Occipital lobe (tissue), 2 donors: Measurements from ENCODE around the gene CACNA2D2. TPM values are rescaled to one million over a fixed set of nuclear protein-coding genes. Genes with fewer than 3 reads are reported as not detected.

Experiments
- DNase-seq: peaks from one replicate; lab custom pipeline; 2025; lab: John Stamatoyannopoulos, UW
- total RNA-seq: library from RNA; depleted of rRNA; stranded (reverse); fragments of >200 nt; gene quantifications from one replicate; pipeline ENCODE4 v1.2.3, GENCODE V29; 2014

Gene CACNA2D2
- total RNA-seq, 1 donor from 2014 or later: 2.2 TPM

- peak; percentile 23 for DNase-seq
Observed at GRCh38 chr3:50371133-50371685, 132.2 kb downstream of the CACNA2D2 start.

GRCh38 chr3:50370594-50370993 lies 132.8 kb downstream of the CACNA2D2 start:
- DNase-seq: peak; percentile 23

DNA sequence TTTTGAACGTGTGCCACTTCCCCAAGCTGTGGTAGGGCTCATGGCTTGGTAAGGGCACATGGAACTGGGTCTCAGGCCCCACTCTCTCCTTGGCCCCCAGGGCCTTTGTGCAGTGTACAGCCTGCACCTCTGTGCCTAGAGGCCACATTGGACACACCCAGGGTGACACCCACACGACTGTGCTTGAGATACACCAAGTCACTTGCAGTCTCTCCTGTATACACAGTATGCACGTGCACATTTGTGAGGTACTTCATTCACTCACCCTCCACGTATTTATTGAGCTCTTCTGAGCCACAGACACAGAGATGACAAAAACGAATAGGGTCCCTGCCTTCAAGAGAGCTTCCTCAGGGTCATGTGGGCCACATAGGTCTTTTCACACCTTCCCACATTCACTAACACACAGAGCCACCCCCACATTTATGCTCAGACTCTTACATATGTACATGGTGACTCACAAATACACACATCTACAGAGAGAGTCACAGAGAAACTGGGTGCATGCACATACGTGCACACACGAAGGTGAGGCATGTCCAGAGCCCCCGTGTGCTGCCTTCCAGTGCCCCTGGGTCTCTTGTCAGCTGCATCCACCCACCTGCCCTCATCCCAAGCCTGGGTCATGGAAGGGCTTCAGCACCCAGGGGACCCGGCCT lies 134.3 kb downstream of the CACNA2D2 start:
- no peak for DNase-seq

GRCh38 chr3:50365842-50366220 lies 137.6 kb downstream of the CACNA2D2 start:
- DNase-seq: no peak

DNA sequence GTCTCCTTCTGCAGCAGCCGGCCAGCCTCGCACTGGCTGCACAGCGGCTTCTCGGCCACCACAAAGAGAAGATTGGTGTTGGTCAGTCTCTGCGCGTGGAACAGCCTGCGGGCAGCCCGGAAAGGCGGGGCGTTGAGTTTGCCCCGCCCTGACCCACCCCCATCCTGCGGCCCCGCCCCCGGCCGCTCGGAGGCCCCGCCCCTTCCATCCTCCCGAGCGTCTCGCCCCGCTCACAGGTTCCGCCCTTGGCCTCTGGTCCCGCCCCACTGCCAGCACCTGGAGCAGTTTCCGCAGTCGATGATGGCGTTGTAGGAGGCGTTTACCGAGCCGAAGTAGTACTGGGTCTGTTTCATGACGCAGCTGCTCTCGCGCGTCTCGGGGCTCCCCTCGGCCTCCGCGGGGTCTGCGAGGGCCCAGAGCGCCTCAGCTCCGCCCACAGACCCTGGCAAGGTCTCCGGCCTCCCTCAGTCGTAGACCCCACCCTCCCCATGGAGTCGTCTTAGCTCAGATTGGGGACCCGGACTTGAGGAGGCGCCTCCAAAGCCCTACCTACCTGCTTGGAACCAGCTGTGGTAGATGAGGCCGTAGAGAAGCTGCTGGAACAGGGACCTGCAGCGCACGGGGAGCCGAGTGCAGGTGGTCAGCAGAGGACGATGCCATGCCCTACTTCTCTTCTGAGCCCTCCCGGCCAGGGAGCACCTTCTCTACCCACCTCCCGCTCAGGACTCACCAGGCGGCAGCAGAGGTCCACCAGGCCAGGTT lies 138.2 kb downstream of the CACNA2D2 start:
- DNase-seq: peak; percentile 69

DNA sequence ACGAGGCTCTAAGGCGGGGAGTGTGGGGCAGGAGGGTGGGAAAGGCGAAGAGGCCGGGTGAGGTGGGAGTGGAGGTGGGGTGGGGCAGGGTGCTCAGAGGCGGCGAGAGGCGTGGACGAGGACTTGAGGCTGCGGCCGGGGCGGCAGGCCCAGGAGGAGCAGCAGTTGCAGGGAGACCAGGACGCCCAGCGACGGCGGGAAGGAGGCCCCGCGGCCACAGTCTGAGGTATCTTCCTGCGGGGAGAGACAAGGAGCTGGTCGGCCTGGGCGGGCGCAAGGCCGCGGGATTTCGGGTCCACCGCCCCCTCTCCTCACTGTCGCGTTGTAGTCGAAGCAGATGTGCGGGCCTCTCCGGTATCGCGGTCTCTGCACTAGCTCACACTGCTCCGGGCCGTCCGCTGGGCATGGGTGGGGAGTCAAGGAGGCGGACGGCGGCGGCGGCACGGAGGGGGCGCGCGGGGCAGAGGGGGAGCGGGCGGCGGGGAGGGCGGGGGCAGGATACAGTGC lies 138.8 kb downstream of the CACNA2D2 start:
- no peak for DNase-seq

DNA sequence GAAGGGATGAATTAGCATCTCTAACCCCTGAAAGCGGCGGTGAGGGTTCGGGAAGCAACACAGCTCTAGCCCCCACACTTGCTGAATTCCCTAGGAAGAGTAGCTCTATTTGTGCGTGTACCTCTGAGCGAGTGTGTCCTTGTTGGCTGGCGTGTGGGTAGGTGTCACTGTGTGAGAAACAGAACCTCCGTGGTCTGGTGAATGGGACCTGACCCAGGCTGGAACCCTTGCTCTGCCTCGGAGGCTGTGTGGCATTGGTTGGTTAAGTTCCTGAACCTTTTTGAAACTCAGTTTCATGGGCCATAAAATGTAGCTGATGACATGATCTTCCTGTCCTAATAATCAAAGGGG lies 143.7 kb downstream of the CACNA2D2 start:
- no peak for DNase-seq

DNA sequence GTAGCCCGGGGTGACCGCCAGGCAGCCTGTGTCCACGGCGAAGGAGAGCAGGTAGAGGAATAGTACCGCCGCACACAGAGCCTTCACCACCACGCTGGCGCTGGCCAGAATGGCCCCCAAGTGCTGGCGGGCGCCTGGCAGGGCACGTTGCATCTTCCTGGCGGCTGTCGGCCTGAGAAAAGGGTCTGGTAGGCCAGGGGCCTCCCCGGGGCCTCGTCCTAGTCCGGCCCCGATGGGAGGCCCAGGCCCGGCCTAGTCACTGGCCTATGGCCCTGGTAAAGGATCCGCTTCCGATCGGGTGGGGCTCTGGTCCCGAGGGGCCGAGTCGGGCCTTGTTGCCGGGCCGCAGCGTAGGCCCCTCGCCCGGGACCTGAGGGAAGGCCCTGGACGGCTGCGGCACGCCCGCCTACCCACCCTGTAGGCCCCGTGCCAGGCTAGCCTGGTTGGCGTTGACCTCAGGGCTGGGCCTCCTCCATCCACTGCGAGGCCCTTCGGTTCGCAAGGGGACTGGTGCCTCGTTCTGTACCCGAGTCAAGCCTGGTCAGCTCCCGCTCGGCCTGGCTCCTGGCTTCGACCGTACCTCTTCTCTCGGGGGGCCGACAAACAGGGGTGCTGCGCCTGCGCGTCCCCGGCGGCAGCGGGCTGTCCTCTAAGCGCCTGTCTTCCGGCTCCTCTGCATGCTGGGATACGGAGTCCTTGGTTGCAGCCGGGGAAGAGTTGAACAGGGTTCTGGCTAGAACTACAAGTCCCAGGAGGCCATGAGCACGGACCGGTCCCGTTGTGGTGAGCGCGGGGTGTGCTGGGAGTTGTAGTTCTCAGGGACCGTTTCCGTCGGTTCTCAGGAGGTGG lies 144.3 kb downstream of the CACNA2D2 start, which contains the start of gene TMEM115:
TMEM115 (minus strand) TSS at position 611 of the 849 bp plus-strand sequence; CDS start at position 153, 458 bp downstream.
- peak; percentile 99 for DNase-seq

- DNase-seq: no peak
Observed at GRCh38 chr3:50358355-50358910, 145.0 kb downstream of the CACNA2D2 start.

DNA sequence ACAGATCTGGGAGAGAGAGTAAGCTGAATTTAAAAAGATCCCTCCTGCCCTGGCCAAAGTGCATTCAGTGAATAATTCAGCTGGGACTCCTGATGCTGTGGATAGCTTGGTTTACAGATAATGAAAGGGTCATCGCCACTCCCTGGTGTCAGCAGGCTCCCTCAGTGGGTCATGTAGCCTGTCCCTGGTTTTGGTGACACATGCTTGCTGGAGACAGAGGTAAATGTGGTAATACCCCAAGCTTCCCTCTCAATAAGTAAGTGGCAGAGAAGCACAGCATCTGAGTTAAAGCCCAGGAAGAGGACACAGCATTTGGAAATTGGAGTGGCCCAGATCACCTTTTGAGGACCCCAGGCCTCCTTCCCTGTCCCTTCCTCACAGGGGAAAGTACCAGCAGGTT lies 146.0 kb downstream of the CACNA2D2 start:
- DNase-seq: no peak

DNA sequence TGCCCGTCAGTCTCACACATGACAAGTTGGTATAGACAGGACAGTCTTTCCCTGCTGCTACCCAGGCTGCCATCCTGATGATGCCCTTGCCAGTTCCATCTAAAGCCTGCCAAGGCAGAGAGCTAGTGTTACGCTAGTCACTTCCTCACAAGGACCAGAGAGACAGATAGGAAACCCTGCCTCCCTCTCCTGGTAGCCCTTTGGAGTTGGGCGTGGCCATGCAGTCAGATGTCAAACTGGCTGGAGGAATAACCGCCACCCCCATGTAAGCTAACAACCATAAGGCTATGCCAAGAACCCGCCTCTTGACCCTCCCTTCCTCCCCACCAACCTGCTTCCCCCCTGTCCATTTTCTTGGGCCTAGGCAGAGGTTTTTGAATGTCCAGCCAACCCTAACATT lies 146.9 kb downstream of the CACNA2D2 start:
- no peak for DNase-seq

DNA sequence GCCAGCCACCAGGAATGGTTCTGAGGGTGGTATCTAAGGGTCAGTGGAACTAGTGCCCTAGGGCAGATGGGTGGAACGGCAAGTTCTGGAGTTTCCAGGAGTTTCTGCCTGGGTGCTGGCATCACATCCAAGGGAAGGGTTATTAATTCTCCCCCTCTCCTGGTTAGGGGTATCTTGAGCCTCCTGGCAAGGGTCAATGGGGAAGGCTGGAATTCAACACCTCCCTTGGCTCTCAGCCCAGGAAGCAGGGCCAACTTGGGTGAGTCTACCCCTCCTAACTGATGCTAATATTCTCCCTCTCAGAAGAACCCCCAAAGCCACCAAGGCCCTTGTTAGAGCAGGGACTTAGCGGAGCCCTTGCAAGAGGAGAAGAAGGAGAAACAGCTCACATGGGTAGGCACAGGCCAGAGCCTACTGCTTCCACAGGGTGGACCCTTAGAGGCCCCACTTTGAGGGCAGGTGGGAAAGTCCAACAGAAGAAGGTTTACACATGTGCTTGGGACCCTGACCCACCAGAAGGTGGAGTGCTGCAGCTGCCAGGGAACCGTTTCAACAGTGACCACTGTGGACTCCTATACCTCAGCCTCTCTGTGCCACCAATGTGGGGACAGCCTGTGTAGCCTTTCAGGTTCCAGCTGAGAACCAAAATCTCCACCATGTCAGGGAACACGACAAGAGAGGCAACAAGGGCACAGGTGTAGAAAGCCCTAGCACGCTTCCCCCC lies 147.4 kb downstream of the CACNA2D2 start:
- no peak for DNase-seq

- DNase-seq: no peak
Observed at GRCh38 chr3:50354850-50355249, 148.6 kb downstream of the CACNA2D2 start.

DNA sequence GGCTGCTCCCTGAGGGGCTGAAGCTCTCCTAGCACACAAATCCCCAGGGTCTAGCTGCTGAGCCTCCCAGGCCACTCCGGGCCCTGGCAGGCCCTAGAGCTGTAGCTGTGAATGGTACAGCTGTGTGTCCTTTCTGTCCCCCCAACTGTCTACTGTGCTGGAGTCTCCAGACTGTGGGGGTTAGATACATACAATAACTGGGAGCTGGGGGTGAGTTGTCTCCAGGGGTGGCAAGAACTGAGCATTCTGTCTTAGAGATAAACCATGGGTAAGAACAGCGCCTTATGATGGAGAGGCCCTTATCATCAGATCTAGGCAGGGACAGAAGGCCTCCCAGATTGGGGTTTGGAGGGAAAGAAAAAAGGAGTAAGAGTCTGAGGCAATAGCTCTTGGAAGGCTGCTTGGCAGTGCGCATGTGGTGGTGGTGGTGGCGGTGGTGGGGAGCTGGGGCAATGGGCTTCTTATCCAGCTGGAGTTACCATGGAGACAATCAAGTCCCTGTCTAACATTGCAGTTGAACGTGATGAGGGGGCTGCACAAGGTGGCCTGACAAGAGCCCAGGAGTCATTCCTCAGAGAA lies 149.2 kb downstream of the CACNA2D2 start:
- DNase-seq: no peak

- no peak for DNase-seq
Observed at GRCh38 chr3:50353245-50354004, 150.0 kb downstream of the CACNA2D2 start.

- no peak for DNase-seq
Observed at GRCh38 chr3:50352781-50353180, 150.7 kb downstream of the CACNA2D2 start.

DNA sequence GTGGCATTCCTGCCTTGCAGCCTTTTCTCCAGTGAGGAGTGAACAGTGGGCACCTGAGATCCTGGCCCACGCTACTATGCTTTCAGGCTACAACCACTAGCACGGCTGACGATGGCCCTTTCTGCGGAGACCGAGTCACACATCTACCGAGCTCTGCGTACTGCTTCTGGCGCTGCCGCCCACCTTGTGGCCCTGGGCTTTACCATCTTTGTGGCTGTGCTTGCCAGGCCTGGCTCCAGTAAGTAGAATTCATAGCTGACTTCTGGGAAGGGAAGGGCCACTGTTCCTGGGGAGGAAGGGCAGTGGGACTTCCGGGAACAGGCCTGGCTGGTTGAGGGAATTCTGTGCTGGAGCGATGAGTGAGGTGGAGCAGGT lies 152.1 kb downstream of the CACNA2D2 start:
- DNase-seq: no peak

GRCh38 chr3:50350527-50351322 lies 152.7 kb downstream of the CACNA2D2 start, which contains the start of the genes CYB561D2 and NPRL2:
TSS of gene CYB561D2 (plus strand) at chr3:50350862. CDS start at chr3:50351434, 572 bp downstream.
TSS of gene NPRL2 (minus strand) at chr3:50350775. CDS start at chr3:50350652, 123 bp downstream.
- DNase-seq: peak; percentile 96

- no peak for DNase-seq
Observed at GRCh38 chr3:50350213-50350526, 153.3 kb downstream of the CACNA2D2 start.
